T-helper 2 cell treated with Interferon-gamma antibody and Interleukin-4, amounts not matched to agents 5 μg/mL and 100 μg/mL, for 36 hours (primary cell): ENCODE results near the gene ZNF526.

Source experiments
- DNase-seq: peaks from one replicate; pipeline ENCODE4 v3.0.0; 2021; ENCODE audit warnings: low spot score
- H3K27ac Mint-ChIP-seq: one replicate; pipeline ENCODE4 v1.8.0; 2021; ENCODE audit warnings: mild to moderate bottlenecking, mixed read lengths
- H3K27me3 Mint-ChIP-seq: one replicate; pipeline ENCODE4 v1.8.0; 2021; ENCODE audit warnings: low read depth, mixed read lengths
- H3K36me3 Mint-ChIP-seq: one replicate; pipeline ENCODE4 v1.8.0; 2021; ENCODE audit warnings: low read depth, mixed read lengths
- H3K4me1 Mint-ChIP-seq: one replicate; pipeline ENCODE4 v1.8.0; 2021; ENCODE audit warnings: low read depth, mixed read lengths
- H3K4me3 Mint-ChIP-seq: one replicate; pipeline ENCODE4 v1.8.0; 2022; ENCODE audit warnings: mild to moderate bottlenecking, moderate library complexity, mixed read lengths
- H3K9me3 Mint-ChIP-seq: one replicate; pipeline ENCODE4 v1.8.0; 2021; ENCODE audit warnings: mixed read lengths

Gene ZNF526

GRCh38 chr19:42242069-42242511 is 22.0 kb downstream of the ZNF526 start:
- no peaks in the 10 kb centered on the region for H3K27me3 Mint-ChIP-seq
- peak overlapping the region; percentile 85 for H3K27ac Mint-ChIP-seq
- no peaks in the 10 kb centered on the region for H3K9me3 Mint-ChIP-seq
- DNase-seq = no peak
- peak overlapping the region; percentile 92 for H3K4me3 Mint-ChIP-seq
- peaks cover 41% of the 10 kb centered on the region for H3K4me1 Mint-ChIP-seq
- H3K36me3 Mint-ChIP-seq = peaks cover 17% of the 10 kb centered on the region

- Mint-ChIP-seq H3K27ac (peak within 1 kb of the TSS; percentile 95), H3K27me3 (no peaks in the 10 kb centered on the region), H3K36me3 (peaks cover 17% of the 10 kb centered on the region), H3K4me1 (peaks cover 41% of the 10 kb centered on the region), H3K9me3 (no peaks in the 10 kb centered on the region), H3K4me3 (peak within 1 kb of the TSS; percentile 92)
- DNase-seq = peak; percentile 98
Observed at GRCh38 chr19:42242512-42243409, 22.6 kb downstream of the ZNF526 start, which contains the start of gene GSK3A. GSK3A (minus strand) TSS chr19:42242602; CDS start chr19:42242465, 137 bp downstream.

DNA sequence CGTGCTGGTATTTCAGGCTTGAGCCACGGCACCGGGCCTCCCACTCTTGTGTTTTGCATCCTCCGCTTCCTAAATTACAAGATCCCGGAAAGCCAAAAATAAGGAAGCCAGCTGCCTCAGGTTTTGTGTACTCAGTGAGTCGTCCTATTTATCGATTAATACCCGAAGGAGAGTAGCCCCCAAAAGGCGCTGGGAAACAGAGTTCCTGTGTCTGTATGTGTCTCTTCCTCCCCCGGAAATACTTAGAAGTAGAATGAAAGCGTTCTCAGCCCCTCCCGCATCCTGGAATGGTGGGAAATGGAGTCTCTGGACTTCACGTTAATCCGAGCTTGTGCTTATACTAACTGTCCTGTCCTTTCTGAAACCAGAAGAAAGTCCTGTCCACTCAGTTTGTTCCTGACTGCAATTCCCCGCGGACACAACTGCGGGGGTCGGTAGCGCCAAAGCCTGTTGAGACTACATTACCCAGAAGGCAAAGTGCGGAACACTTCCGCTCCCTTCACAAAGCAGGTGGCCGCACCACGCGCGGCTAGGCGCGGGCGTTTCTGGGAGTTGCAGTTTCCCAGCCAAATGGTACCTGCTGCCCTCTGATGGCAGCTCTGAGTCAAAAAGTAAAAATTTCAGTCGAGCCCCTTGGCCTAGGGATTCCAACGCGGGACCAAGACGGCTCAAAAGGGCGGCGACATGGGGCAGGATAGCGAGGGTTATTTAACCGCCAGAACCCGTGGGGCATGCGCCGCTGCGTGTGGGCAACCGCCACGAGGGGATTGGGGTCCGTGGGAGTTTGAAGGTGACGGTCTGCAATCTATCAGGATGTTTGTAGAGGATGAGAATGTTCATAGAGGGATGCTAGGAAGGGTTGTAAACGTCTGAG is 24.5 kb downstream of the ZNF526 start:
- Mint-ChIP-seq H3K27me3 (no peaks in the 10 kb centered on the region), H3K27ac (peak overlapping the region; percentile 84), H3K9me3 (no peaks in the 10 kb centered on the region), H3K4me3 (peak overlapping the region; percentile 91), H3K4me1 (peaks cover 37% of the 10 kb centered on the region), H3K36me3 (peaks cover 11% of the 10 kb centered on the region)
- DNase-seq = peak; percentile 92

DNA sequence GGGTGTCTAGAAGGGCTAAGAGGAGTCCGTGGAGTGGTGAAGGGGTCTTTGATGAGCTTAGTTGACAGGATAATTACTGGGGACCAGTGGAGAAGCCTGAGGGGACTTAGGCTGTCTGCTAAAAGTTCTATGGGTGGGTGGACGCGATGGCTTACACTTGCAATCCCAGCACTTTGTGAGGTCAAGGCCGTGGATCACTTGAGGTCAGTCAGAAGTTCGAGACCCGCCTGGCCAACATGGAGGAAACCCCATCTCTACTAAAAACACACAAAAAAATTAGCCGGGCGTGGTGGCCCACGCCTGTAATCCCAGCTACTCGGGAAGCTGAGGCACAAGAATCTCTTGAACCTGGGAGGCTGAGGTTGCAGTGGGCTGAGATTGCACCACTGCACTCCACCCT is 25.1 kb downstream of the ZNF526 start:
- H3K4me1 Mint-ChIP-seq = peaks cover 30% of the 10 kb centered on the region

DNA sequence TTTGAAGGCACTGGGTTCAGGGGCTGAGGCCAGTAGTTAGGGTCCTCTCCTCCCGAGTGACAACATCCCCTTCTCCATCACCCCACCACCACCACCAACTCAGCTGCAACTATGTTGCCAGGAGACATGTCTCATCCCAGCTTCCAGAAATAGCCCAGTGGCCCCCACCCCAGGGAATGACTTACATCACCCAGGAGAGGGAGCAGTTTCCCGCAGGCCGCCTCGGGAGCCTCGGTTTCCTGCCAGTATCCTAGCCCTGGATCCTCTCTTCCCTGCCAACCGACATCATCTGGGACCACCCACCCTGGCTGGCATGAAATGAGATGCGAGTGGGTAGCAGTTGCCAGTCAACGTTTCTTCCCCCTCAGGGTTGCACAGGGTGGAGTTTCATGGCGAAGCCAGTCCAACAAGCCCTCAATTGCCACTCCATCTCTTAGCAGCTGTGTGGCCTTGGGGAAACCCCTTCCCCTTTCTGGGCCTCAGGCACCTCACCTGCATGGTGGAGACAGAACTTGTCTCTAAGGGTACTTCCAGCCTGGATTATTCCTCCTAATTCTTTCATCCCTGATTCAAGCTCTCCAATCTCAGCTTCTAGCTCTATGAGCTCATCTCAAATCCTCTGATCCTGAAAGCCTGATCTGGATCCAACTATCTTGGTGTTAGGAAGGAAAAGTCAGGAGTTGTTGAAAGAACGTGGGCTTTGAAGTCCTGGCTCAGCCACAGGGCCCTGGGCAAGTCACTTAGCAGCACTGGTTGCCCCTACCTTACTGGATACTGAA is 26.2 kb downstream of the ZNF526 start:
- no peak overlapping the region for H3K27ac Mint-ChIP-seq
- no peaks in the 10 kb centered on the region for H3K27me3 Mint-ChIP-seq
- H3K9me3 Mint-ChIP-seq = no peaks in the 10 kb centered on the region
- H3K36me3 Mint-ChIP-seq = peaks cover 6% of the 10 kb centered on the region
- H3K4me3 Mint-ChIP-seq = no peak overlapping the region
- no peak for DNase-seq
- H3K4me1 Mint-ChIP-seq = peaks cover 22% of the 10 kb centered on the region

More for the DNA sequence above, 25.1 kb downstream of the ZNF526 start:
- Mint-ChIP-seq H3K36me3 (peaks cover 11% of the 10 kb centered on the region), H3K27me3 (no peaks in the 10 kb centered on the region), H3K9me3 (no peaks in the 10 kb centered on the region), H3K27ac (peak overlapping the region; percentile 84), H3K4me3 (peak overlapping the region; percentile 91)
- no peak for DNase-seq

- DNase-seq = no peak
- H3K27ac Mint-ChIP-seq = no peak overlapping the region
- no peak overlapping the region for H3K4me3 Mint-ChIP-seq
- no peaks in the 10 kb centered on the region for H3K27me3 Mint-ChIP-seq
- peaks cover 25% of the 10 kb centered on the region for H3K4me1 Mint-ChIP-seq
- H3K36me3 Mint-ChIP-seq = peaks cover 8% of the 10 kb centered on the region
- no peaks in the 10 kb centered on the region for H3K9me3 Mint-ChIP-seq
Observed at GRCh38 chr19:42246922-42247639, 27.0 kb downstream of the ZNF526 start.

- Mint-ChIP-seq H3K4me1 (peaks cover 27% of the 10 kb centered on the region), H3K9me3 (no peaks in the 10 kb centered on the region), H3K27me3 (no peaks in the 10 kb centered on the region), H3K36me3 (peaks cover 9% of the 10 kb centered on the region), H3K27ac (no peak overlapping the region), H3K4me3 (no peak overlapping the region)
- DNase-seq = no peak
Observed at GRCh38 chr19:42247640-42248199, 27.6 kb downstream of the ZNF526 start.

- no peak for DNase-seq
- Mint-ChIP-seq H3K4me1 (peaks cover 31% of the 10 kb centered on the region), H3K4me3 (no peak overlapping the region), H3K27me3 (no peaks in the 10 kb centered on the region), H3K27ac (no peak overlapping the region), H3K36me3 (peaks cover 10% of the 10 kb centered on the region), H3K9me3 (no peaks in the 10 kb centered on the region)
Observed at GRCh38 chr19:42248270-42249148, 28.4 kb downstream of the ZNF526 start.

DNA sequence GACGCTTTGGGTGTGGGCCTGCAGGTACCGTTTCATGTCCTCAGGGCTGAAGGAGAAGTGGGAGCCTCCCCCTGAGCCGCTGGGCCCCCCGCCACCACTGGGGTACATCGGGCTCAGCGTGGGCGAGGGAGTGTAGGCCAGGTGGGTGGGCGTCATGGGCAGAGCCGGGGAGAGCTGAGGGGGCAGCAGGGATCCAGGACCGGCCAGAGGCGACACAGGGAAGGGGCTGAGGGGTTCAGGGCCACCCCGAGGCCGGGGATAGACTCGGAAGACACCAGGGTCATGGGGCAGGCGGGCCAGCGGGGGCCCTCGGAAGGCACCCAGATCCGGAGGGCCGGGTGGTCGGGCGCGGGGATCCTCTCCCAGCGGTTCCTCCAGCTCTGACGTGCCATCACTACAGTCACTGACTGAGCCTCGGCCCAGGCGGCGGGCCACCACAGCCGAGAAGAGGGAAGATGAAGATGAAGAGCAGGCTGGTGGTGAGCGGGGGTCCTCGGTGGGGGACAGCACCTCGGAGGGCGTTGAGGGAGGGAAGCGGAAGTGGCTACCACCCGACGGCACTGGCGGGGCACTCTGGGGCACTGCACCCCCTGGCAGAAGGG is 29.1 kb downstream of the ZNF526 start:
- Mint-ChIP-seq H3K27me3 (no peaks in the 10 kb centered on the region), H3K9me3 (no peaks in the 10 kb centered on the region), H3K36me3 (peaks cover 10% of the 10 kb centered on the region), H3K4me3 (no peak overlapping the region), H3K27ac (no peak overlapping the region), H3K4me1 (peaks cover 30% of the 10 kb centered on the region)
- DNase-seq = no peak

GRCh38 chr19:42249769-42250168 is 29.7 kb downstream of the ZNF526 start:
- Mint-ChIP-seq H3K4me3 (no peak overlapping the region), H3K27ac (peak overlapping the region; percentile 65), H3K36me3 (peaks cover 10% of the 10 kb centered on the region), H3K27me3 (no peaks in the 10 kb centered on the region), H3K4me1 (peaks cover 29% of the 10 kb centered on the region), H3K9me3 (no peaks in the 10 kb centered on the region)
- no peak for DNase-seq

DNA sequence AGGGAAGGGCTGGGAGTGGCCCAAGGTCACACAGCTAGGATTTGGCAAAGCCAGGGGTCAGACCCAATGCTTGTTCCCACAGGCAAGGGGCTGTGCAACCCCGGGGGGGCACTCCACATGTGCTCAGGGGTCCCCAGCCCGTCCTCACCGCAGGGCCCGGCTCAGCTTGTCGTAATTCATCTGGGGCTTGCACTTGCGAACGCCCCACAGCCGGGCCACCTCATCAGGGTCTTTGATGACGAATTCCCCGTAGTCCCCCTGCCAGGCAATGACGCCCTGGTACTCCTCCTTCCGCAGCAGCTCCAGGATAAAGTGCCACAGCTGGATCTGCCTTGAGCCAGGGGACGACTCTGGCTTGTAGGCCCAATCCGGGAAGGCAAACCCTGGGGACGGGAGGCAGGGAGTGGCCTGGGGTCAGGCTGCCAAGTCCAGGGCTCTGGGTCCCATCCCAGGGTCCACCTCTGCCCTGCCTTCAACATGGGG is 30.1 kb downstream of the ZNF526 start:
- Mint-ChIP-seq H3K9me3 (no peaks in the 10 kb centered on the region), H3K4me3 (peak overlapping the region; percentile 12), H3K27ac (peak overlapping the region; percentile 65), H3K36me3 (peaks cover 10% of the 10 kb centered on the region), H3K27me3 (no peaks in the 10 kb centered on the region), H3K4me1 (peaks cover 25% of the 10 kb centered on the region)
- DNase-seq = no peak
